Esophagus squamous epithelium (tissue), 4 donors: ENCODE data around the gene NLGN2.

ENCODE experiments used
- POLR2A ChIP-seq, 4 donors: fragments of 450-650 bp; IDR thresholded peaks; one replicate each; pipeline ENCODE4 v1.6.1; 2017; ENCODE audit warnings: antibody characterized with exemption in 4 of 4, mild to moderate bottlenecking in 4 of 4, moderate library complexity in 3 of 4
- TF ChIP-seq, protein P1 (sequence below), 6 experiments: fragments of 450-650 bp in 4 of 6; fragments of 200-600 bp in 2 of 6; sonication (generic) in 2 of 6; IDR thresholded peaks; one replicate each; pipeline ENCODE4 v1.5.1; 2016 to 2019; ENCODE audit warnings: antibody characterized with exemption in 6 of 6, mild to moderate bottlenecking in 4 of 6, moderate library complexity in 4 of 6

DNA sequence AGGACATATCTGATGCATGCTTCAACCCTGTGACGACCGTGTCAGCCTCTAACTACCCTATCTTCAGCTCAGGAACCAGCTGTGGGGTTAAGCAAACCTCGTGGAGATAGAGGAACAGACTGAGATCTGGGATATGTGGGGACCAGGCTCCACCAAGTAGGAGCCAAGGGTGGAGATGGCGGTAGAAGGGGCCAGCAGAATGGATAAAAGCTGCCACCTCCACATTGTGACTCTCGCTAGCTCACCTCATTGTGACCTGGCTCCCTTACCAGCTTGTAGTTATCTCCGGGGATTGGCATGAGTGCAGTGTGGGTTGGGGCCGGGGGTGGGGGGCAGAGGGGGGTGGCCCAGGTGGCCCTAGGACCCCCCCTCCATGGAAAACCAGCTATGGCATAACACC is 17.7 kb downstream of the NLGN2 start, which contains the start of gene SPEM2:
- TF ChIP-seq, protein P1, sequence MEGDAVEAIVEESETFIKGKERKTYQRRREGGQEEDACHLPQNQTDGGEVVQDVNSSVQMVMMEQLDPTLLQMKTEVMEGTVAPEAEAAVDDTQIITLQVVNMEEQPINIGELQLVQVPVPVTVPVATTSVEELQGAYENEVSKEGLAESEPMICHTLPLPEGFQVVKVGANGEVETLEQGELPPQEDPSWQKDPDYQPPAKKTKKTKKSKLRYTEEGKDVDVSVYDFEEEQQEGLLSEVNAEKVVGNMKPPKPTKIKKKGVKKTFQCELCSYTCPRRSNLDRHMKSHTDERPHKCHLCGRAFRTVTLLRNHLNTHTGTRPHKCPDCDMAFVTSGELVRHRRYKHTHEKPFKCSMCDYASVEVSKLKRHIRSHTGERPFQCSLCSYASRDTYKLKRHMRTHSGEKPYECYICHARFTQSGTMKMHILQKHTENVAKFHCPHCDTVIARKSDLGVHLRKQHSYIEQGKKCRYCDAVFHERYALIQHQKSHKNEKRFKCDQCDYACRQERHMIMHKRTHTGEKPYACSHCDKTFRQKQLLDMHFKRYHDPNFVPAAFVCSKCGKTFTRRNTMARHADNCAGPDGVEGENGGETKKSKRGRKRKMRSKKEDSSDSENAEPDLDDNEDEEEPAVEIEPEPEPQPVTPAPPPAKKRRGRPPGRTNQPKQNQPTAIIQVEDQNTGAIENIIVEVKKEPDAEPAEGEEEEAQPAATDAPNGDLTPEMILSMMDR (IDR thresholded peaks at IDR 0.05) = no peak
- TF ChIP-seq POLR2A (IDR thresholded peaks at IDR 0.05) = no peak
